K562 (cell line): Measurements from ENCODE around the gene NDUFB3. TPM values are rescaled to one million over a fixed set of nuclear protein-coding genes. Genes with fewer than 3 reads are reported as not detected.

Experiments
- E2F3 ChIP-seq: fragments of 250-450 bp; sonication (Bioruptor Pico); IDR thresholded peaks from 2 replicates; pipeline ENCODE4 v1.4.0; 2020; ENCODE audit warnings: mild to moderate bottlenecking
- polyA plus RNA-seq, 8 experiments: library from polyadenylated mRNA; depleted of rRNA in 4 of 8; stranded (reverse) in 5 of 8; unstranded in 3 of 8; fragments of >200 nt; fragmentation: Nextera tagmentation in 2 of 8; fragmentation: Illumina TruSeq in 1 of 8; extraction: Ambion mirVana in 2 of 8; extraction: Trizol in 1 of 8; gene quantifications; 2 replicates each; pipeline versions ENCODE4 v1.2.1 to v1.2.3, GENCODE V29; 2011 to 2014; ENCODE audit warnings: inconsistent platforms in 1 of 8, missing spikeins in 1 of 8
- total RNA-seq, 7 experiments: library from RNA; depleted of rRNA in 6 of 7; stranded (reverse); fragments of >200 nt in 6 of 7; fragmentation: Illumina TruSeq in 2 of 7; extraction: Trizol in 2 of 7; gene quantifications; 2 replicates each; pipeline versions ENCODE4 v1.2.1 to v1.2.3, GENCODE V29; 2011 to 2021; ENCODE audit warnings: low replicate concordance in 1 of 7
- TF ChIP-seq, protein P1 (sequence below): fragments of 200-600 bp; sonication (generic); IDR thresholded peaks from one replicate; pipeline ENCODE4 v1.6.1; 2012; ENCODE audit warnings: mild to moderate bottlenecking, low read depth, low read length, inconsistent platforms

Gene NDUFB3
- total and polyA plus RNA-seq, 9 of the 15 experiments (the other 6 are each of a cell fraction or from before 2014, with no cell fraction given): 126 to 786 (median 156) TPM

DNA sequence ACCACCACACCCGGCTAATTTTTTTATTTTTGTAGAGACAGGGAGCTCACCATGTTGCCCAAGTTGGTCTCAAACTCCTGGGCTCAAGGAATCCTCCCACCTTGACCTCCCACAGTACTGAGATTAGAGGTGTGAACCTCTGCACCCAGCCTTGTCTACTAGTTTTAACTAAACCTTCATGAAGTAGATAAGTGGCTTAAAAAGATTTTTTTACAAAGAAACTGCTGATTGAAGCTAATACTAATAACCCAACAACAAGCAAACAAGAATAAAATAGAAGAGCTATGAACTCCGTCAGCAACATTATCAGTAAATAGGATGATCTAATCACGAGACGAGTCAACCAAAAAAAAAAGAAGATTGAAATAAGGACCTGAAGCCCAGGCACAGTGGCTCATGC lies 18.8 kb downstream of the NDUFB3 start (continued):
- TF ChIP-seq, protein P1, sequence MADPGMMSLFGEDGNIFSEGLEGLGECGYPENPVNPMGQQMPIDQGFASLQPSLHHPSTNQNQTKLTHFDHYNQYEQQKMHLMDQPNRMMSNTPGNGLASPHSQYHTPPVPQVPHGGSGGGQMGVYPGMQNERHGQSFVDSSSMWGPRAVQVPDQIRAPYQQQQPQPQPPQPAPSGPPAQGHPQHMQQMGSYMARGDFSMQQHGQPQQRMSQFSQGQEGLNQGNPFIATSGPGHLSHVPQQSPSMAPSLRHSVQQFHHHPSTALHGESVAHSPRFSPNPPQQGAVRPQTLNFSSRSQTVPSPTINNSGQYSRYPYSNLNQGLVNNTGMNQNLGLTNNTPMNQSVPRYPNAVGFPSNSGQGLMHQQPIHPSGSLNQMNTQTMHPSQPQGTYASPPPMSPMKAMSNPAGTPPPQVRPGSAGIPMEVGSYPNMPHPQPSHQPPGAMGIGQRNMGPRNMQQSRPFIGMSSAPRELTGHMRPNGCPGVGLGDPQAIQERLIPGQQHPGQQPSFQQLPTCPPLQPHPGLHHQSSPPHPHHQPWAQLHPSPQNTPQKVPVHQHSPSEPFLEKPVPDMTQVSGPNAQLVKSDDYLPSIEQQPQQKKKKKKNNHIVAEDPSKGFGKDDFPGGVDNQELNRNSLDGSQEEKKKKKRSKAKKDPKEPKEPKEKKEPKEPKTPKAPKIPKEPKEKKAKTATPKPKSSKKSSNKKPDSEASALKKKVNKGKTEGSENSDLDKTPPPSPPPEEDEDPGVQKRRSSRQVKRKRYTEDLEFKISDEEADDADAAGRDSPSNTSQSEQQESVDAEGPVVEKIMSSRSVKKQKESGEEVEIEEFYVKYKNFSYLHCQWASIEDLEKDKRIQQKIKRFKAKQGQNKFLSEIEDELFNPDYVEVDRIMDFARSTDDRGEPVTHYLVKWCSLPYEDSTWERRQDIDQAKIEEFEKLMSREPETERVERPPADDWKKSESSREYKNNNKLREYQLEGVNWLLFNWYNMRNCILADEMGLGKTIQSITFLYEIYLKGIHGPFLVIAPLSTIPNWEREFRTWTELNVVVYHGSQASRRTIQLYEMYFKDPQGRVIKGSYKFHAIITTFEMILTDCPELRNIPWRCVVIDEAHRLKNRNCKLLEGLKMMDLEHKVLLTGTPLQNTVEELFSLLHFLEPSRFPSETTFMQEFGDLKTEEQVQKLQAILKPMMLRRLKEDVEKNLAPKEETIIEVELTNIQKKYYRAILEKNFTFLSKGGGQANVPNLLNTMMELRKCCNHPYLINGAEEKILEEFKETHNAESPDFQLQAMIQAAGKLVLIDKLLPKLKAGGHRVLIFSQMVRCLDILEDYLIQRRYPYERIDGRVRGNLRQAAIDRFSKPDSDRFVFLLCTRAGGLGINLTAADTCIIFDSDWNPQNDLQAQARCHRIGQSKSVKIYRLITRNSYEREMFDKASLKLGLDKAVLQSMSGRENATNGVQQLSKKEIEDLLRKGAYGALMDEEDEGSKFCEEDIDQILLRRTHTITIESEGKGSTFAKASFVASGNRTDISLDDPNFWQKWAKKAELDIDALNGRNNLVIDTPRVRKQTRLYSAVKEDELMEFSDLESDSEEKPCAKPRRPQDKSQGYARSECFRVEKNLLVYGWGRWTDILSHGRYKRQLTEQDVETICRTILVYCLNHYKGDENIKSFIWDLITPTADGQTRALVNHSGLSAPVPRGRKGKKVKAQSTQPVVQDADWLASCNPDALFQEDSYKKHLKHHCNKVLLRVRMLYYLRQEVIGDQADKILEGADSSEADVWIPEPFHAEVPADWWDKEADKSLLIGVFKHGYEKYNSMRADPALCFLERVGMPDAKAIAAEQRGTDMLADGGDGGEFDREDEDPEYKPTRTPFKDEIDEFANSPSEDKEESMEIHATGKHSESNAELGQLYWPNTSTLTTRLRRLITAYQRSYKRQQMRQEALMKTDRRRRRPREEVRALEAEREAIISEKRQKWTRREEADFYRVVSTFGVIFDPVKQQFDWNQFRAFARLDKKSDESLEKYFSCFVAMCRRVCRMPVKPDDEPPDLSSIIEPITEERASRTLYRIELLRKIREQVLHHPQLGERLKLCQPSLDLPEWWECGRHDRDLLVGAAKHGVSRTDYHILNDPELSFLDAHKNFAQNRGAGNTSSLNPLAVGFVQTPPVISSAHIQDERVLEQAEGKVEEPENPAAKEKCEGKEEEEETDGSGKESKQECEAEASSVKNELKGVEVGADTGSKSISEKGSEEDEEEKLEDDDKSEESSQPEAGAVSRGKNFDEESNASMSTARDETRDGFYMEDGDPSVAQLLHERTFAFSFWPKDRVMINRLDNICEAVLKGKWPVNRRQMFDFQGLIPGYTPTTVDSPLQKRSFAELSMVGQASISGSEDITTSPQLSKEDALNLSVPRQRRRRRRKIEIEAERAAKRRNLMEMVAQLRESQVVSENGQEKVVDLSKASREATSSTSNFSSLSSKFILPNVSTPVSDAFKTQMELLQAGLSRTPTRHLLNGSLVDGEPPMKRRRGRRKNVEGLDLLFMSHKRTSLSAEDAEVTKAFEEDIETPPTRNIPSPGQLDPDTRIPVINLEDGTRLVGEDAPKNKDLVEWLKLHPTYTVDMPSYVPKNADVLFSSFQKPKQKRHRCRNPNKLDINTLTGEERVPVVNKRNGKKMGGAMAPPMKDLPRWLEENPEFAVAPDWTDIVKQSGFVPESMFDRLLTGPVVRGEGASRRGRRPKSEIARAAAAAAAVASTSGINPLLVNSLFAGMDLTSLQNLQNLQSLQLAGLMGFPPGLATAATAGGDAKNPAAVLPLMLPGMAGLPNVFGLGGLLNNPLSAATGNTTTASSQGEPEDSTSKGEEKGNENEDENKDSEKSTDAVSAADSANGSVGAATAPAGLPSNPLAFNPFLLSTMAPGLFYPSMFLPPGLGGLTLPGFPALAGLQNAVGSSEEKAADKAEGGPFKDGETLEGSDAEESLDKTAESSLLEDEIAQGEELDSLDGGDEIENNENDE: no peak
- TF ChIP-seq E2F3 (CRISPR knock-in tag): no peak
